H1 (cell line): Measurements from ENCODE around the gene TAF4. TPM values are rescaled to one million over a fixed set of nuclear protein-coding genes. Genes with fewer than 3 reads are reported as not detected.

ENCODE experiments used
- CTCF ChIA-PET: fragments of 300-600 bp; sonication (Branson Sonifier 250); formaldehyde crosslinking; loops from one replicate; lab custom pipeline; 2021; ENCODE audit not compliant: partially characterized antibody; lab: Charles Lee
- POLR2A ChIA-PET: fragments of 300-600 bp; sonication (Branson Sonifier 250); formaldehyde crosslinking; loops from one replicate; lab custom pipeline; 2021; ENCODE audit warnings: inconsistent platforms; ENCODE audit not compliant: partially characterized antibody; lab: Charles Lee
- DNase-seq, 2 experiments: peaks; one replicate each; pipeline versions ENCODE4 v3.0.0 to v3.0.0-alpha.2; 2010 to 2022; ENCODE audit warnings: low spot score in 2 of 2, low read depth in 1 of 2, mixed read lengths in 1 of 2
- FAIRE-seq: peaks from 2 replicates; lab custom pipeline; 2011; peaks lifted over from hg19 to GRCh38; lab: Jason Lieb, UNC
- H2AFZ ChIP-seq: 2 replicates; pipeline ENCODE4 v1.8.1; 2012; ENCODE audit warnings: low read length, inconsistent platforms
- H2AK5ac ChIP-seq: 2 replicates; pipeline ENCODE4 v1.6.1; 2013; ENCODE audit warnings: low read depth, low read length
- H2BK120ac ChIP-seq: replicated peaks from 2 replicates; pipeline ENCODE3; 2013; ENCODE audit warnings: low read depth, low read length, inconsistent platforms
- H2BK12ac ChIP-seq: 2 replicates; pipeline ENCODE4 v1.6.1; 2013; ENCODE audit warnings: low read depth, low read length
- H2BK15ac ChIP-seq: 2 replicates; pipeline ENCODE4 v1.6.1; 2013; ENCODE audit warnings: low read length
- H2BK20ac ChIP-seq: 2 replicates; pipeline ENCODE4 v1.6.1; 2013; ENCODE audit warnings: low read length
- H2BK5ac ChIP-seq: 2 replicates; pipeline ENCODE4 v1.6.1; 2013; ENCODE audit warnings: low read depth, low read length
- H3K14ac ChIP-seq: 2 replicates; pipeline ENCODE4 v1.6.1; 2013; ENCODE audit warnings: inconsistent platforms; ENCODE audit not compliant: insufficient read length
- H3K18ac ChIP-seq: 2 replicates; pipeline ENCODE4 v1.6.1; 2013; ENCODE audit warnings: low read length; ENCODE audit errors: extremely low read depth
- H3K23ac ChIP-seq: 2 replicates; pipeline ENCODE4 v1.6.1; 2013; ENCODE audit warnings: inconsistent platforms; ENCODE audit not compliant: insufficient read length
- H3K23me2 ChIP-seq: 2 replicates; pipeline ENCODE4 v1.6.1; 2013; ENCODE audit warnings: low read depth, low read length
- H3K27ac ChIP-seq: 2 replicates; pipeline ENCODE4 v1.6.1; 2011; ENCODE audit warnings: low read depth, low read length, inconsistent platforms
- H3K27me3 ChIP-seq, 4 experiments: replicated peaks in 1 of 4; 1 replicate in 1 of 4; 2 replicates in 3 of 4; pipeline versions ENCODE4 v1.6.1 to v1.8.1; 2011 to 2013; ENCODE audit warnings: low read length in 3 of 4, mild to moderate bottlenecking in 3 of 4, inconsistent platforms in 2 of 4, mixed read lengths in 2 of 4, moderate library complexity in 1 of 4; ENCODE audit not compliant: control insufficient read depth in 3 of 4, insufficient read depth in 3 of 4; ENCODE audit errors: extremely low read depth in 1 of 4
- H3K36me3 ChIP-seq, 4 experiments: 2 replicates each; pipeline versions ENCODE4 v1.6.1 to v1.8.1; 2011 to 2013; ENCODE audit warnings: mild to moderate bottlenecking in 4 of 4, low read length in 3 of 4, moderate library complexity in 2 of 4, control low read depth in 1 of 4, inconsistent platforms in 1 of 4; ENCODE audit not compliant: insufficient read depth in 4 of 4, control insufficient read depth in 2 of 4
- H3K4ac ChIP-seq: replicated peaks from 2 replicates; pipeline ENCODE3; 2013; ENCODE audit warnings: low read length, low read depth, mixed read lengths, inconsistent platforms; ENCODE audit not compliant: insufficient read length
- H3K4me1 ChIP-seq, 4 experiments: replicated peaks in 1 of 4; 1 replicate in 1 of 4; 2 replicates in 3 of 4; pipeline versions ENCODE4 v1.6.1 to v1.8.1; 2011 to 2013; ENCODE audit warnings: low read length in 3 of 4, inconsistent platforms in 2 of 4, mixed read lengths in 1 of 4; ENCODE audit not compliant: insufficient read depth in 4 of 4, control insufficient read depth in 3 of 4
- H3K4me2 ChIP-seq, 2 experiments: 2 replicates each; pipeline versions ENCODE4 v1.6.1 to v1.8.1; 2011 to 2013; ENCODE audit warnings: low read depth in 2 of 2, low read length in 2 of 2, control low read depth in 1 of 2, inconsistent platforms in 1 of 2, mild to moderate bottlenecking in 1 of 2; ENCODE audit not compliant: insufficient read depth in 1 of 2
- H3K4me3 ChIP-seq, 4 experiments: fragments of 200-600, 300-600 bp in 1 of 4; sonication (generic), shearing (Covaris generic), sonication (Bioruptor Twin) in 1 of 4; 2 replicates each; pipeline versions ENCODE4 v1.5.1 to v1.8.1; 2011 to 2016; ENCODE audit warnings: low read length in 4 of 4, low read depth in 3 of 4, control low read depth in 2 of 4, inconsistent platforms in 2 of 4, mild to moderate bottlenecking in 2 of 4, mixed read lengths in 1 of 4, moderate library complexity in 1 of 4; ENCODE audit not compliant: insufficient read depth in 2 of 4; ENCODE audit errors: extremely low read depth in 1 of 4
- H3K56ac ChIP-seq: replicated peaks from 2 replicates; pipeline ENCODE3; 2013; ENCODE audit warnings: low read depth, mild to moderate bottlenecking, mixed read lengths, low read length, inconsistent platforms; ENCODE audit not compliant: insufficient read length
- H3K79me1 ChIP-seq: 2 replicates; pipeline ENCODE4 v1.6.1; 2013; ENCODE audit warnings: low read depth, low read length, control low read depth
- H3K79me2 ChIP-seq, 2 experiments: 2 replicates each; pipeline versions ENCODE4 v1.6.1 to v1.8.1; 2012 to 2013; ENCODE audit warnings: low read length in 2 of 2, mild to moderate bottlenecking in 2 of 2, inconsistent platforms in 1 of 2; ENCODE audit not compliant: insufficient read depth in 2 of 2, control insufficient read depth in 1 of 2
- H3K9ac ChIP-seq, 4 experiments: replicated peaks in 1 of 4; 1 replicate in 1 of 4; 2 replicates in 3 of 4; pipeline versions ENCODE4 v1.6.1 to v1.8.1; 2011 to 2013; ENCODE audit warnings: low read depth in 3 of 4, low read length in 3 of 4, control low read depth in 2 of 4, mild to moderate bottlenecking in 2 of 4, moderate library complexity in 2 of 4, inconsistent platforms in 1 of 4; ENCODE audit errors: extremely low read depth in 1 of 4
- H3K9me3 ChIP-seq, 2 experiments: 2 replicates each; pipeline versions ENCODE4 v1.6.1 to v1.8.1; 2012 to 2013; ENCODE audit warnings: mild to moderate bottlenecking in 2 of 2, moderate library complexity in 2 of 2, control low read depth in 1 of 2, inconsistent platforms in 1 of 2, low read depth in 1 of 2, low read length in 1 of 2, mixed read lengths in 1 of 2; ENCODE audit not compliant: insufficient read depth in 2 of 2
- H4K20me1 ChIP-seq, 2 experiments: replicated peaks in 1 of 2; 2 replicates each; pipeline versions ENCODE3 to v1.8.1; 2011 to 2013; ENCODE audit warnings: inconsistent platforms in 2 of 2, low read length in 2 of 2, mild to moderate bottlenecking in 1 of 2; ENCODE audit not compliant: insufficient read depth in 2 of 2, control insufficient read depth in 1 of 2
- H4K5ac ChIP-seq: 2 replicates; pipeline ENCODE4 v1.6.1; 2013; ENCODE audit warnings: low read length, low read depth, mixed read lengths, inconsistent platforms; ENCODE audit not compliant: insufficient read length
- H4K8ac ChIP-seq: 2 replicates; pipeline ENCODE4 v1.8.0; 2013; ENCODE audit warnings: mild to moderate bottlenecking, moderate library complexity, low read length, inconsistent platforms; ENCODE audit not compliant: insufficient read depth; ENCODE audit errors: extremely low read depth
- H4K91ac ChIP-seq: replicated peaks from 2 replicates; pipeline ENCODE3; 2013; ENCODE audit warnings: low read length, mixed read lengths, inconsistent platforms; ENCODE audit not compliant: insufficient read length
- KDM5A ChIP-seq: fragments of 200-600 bp; IDR thresholded peaks from 2 replicates; pipeline ENCODE4 v1.7.1; 2012; ENCODE audit warnings: mild to moderate bottlenecking, low read length, inconsistent platforms, mixed read lengths
- POLR2AphosphoS5 ChIP-seq: IDR thresholded peaks from 2 replicates; pipeline ENCODE4 v1.6.1; 2011; ENCODE audit warnings: low read depth, low read length
- RFX5 ChIP-seq: IDR thresholded peaks from 2 replicates; pipeline ENCODE4 v1.6.1; 2011; ENCODE audit warnings: low read depth, low read length, improper control_type of control experiment, borderline replicate concordance
- ZNF274 ChIP-seq: IDR thresholded peaks from 2 replicates; pipeline ENCODE4 v1.7.0; 2012; ENCODE audit warnings: low read length, borderline replicate concordance; ENCODE audit errors: extremely low read depth
- WGBS, 2 experiments: shearing (Covaris generic) in 1 of 2; methylation state at CpG; one replicate each; pipeline versions ENCODE4 v1.1.6 to v1.1.7; 2013 to 2015; ENCODE audit warnings: low lambda C conversion rate in 2 of 2, mixed read lengths in 2 of 2, inconsistent platforms in 1 of 2, low coverage in 1 of 2, missing lambda C conversion rate in 1 of 2; ENCODE audit not compliant: insufficient replicate concordance in 2 of 2, insufficient coverage in 1 of 2, insufficient read length in 1 of 2; ENCODE audit errors: extremely low coverage in 1 of 2, missing lambda C conversion rate in 1 of 2; 5-methylcytosine and 5-hydroxymethylcytosine counted together
- polyA plus RNA-seq, 7 experiments: library from polyadenylated mRNA; depleted of rRNA in 3 of 7; stranded (reverse) in 5 of 7; unstranded in 2 of 7; fragments of >200 nt in 5 of 7; fragments of 200-250 nt in 2 of 7; gene quantifications; 1 replicate in 5 of 7; 2 replicates in 1 of 7; 4 replicates in 1 of 7; pipeline versions ENCODE4 v1.2.1 to v1.2.3, GENCODE V29; 2011 to 2013; ENCODE audit warnings: missing spikeins in 2 of 7, mixed read lengths in 2 of 7
- total RNA-seq: library from RNA; stranded (reverse); fragmentation: NEBNext Ultra II Directional; extraction: Animal tissue kit (Norgen Biotek cat#: 25700); gene quantifications from 2 replicates; pipeline ENCODE4 v1.2.1, GENCODE V29; 2021

Gene TAF4
- total and polyA plus RNA-seq, 2 of the 8 experiments (the other 6 are each of a cell fraction or from before 2014, with no cell fraction given), result 16.0 to 30.1 TPM

DNA sequence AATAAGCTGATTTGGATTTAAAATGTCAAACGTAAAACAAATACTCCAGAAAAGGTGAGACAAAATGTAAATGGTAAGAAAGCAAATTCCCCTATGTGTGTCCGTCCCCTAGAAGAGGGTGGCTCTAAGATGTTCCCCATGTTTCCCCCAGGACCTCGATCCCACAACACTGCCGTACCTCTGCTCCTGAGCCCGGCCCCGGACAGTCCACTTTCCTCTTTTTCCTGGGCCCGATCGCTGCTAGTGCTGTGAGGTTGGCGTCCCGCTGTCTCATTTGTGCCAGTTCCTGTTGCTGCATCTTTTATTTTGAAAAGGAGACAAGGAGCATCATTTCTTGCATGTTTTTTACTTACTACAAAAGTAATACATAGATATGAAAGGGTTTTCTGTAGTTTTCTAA lies 68.3 kb downstream of the TAF4 start:
- H4K5ac ChIP-seq, result no peak overlapping the region
- no peaks in the 10 kb centered on the region for H3K23me2 ChIP-seq
- H2BK12ac ChIP-seq, result no peak overlapping the region
- no peak overlapping the region for H3K56ac ChIP-seq
- H4K20me1 ChIP-seq, result peaks cover 0 to 2% of the 10 kb centered on the region in 2 experiments
- H3K14ac ChIP-seq, result no peak overlapping the region
- H2AK5ac ChIP-seq, result no peak overlapping the region
- H3K27me3 ChIP-seq, result no peaks in the 10 kb centered on the region
- H4K91ac ChIP-seq, result no peak overlapping the region
- no peak overlapping the region for H3K4ac ChIP-seq
- no peak overlapping the region for H3K4me3 ChIP-seq
- H3K23ac ChIP-seq, result no peak overlapping the region
- no peak overlapping the region for H3K9ac ChIP-seq
- no peak for FAIRE-seq
- no peak overlapping the region for H2BK20ac ChIP-seq
- no peaks in the 10 kb centered on the region; a peak in 1 of 4 replicates for H3K9me3 ChIP-seq
- H3K36me3 ChIP-seq, result peaks cover 17 to 66% (median 52%) of the 10 kb centered on the region in 4 experiments
- no peak overlapping the region for H2BK120ac ChIP-seq
- no peak overlapping the region for H3K27ac ChIP-seq
- no peaks in the 10 kb centered on the region for H3K4me1 ChIP-seq
- H3K18ac ChIP-seq, result no peak overlapping the region
- POLR2A ChIA-PET, result interaction anchor here (1.3 kb wide), 1 partner anchor 21 kb away, joined by 3 read pairs; no protein-coding TSS in a partner anchor
- no peaks in the 10 kb centered on the region; the same call in 1 of the 2 replicates for H3K79me1 ChIP-seq
- CTCF ChIA-PET, result no interaction called here
- H2BK15ac ChIP-seq, result no peak overlapping the region
- no peak overlapping the region for H2AFZ ChIP-seq
- no peak overlapping the region for H4K8ac ChIP-seq
- H2BK5ac ChIP-seq, result no peak overlapping the region
- DNase-seq, result no peak
- no peaks in the 10 kb centered on the region for H3K79me2 ChIP-seq
- WGBS, 2 experiments, result 81% methylated on average over 10 of the region's 10 CpGs; no CpG with 5 or more reads in 1 of the 2 experiments
- no peak overlapping the region for H3K4me2 ChIP-seq
- no peak for TF ChIP-seq RFX5
- no peak for TF ChIP-seq ZNF274
- TF ChIP-seq POLR2AphosphoS5, result no peak
- TF ChIP-seq KDM5A, result no peak
